Posterior cingulate gyrus (tissue), 11 donors: ENCODE measurements around the gene RMI2.
"Not testable (repeated sequence)": the region's sequence is repeated elsewhere in the genome, so short reads cannot be mapped to it uniquely, and the experiment has no call there.

Source experiments
- DNase-seq, 10 donors: peaks; one replicate each; pipeline versions ENCODE4 v3.0.0 to v3.0.0-alpha.2; 2020 to 2021; ENCODE audit warnings: mixed read lengths in 3 of 10
- intact Hi-C: fragments of 100-400 bp; cut with DNase I; formaldehyde crosslinking; loops from one replicate; pipeline ENCODE4 v1.15.1; 2023

RMI2 gene

GRCh38 chr16:11378951-11379350 lies 33.7 kb downstream of the RMI2 start:
- intact Hi-C loops, result not testable (repeated sequence)
- peak in 2 of 10 donors; percentile 5 to 20 for DNase-seq

DNA sequence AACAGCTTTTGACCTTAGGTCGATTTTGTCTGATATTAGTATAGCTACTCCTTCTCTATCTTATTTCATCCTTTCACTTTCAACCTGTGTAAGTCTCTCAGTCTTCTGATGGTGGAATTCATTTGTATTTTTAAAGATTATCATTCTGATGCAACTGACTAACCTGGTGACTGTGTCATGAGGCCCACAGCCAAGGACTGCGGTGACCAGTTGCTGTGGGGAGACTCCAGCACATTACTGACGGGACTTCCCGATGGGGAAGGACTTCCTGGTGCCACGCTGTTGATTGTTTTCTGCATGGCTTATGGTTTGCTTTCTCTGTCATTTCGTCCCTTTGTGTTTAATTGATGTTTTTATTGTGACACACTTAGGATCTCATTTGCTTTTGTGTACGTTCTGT lies 34.2 kb downstream of the RMI2 start:
- intact Hi-C loops, result no loop called here
- peak in 1 of 10 donors; percentile 29 for DNase-seq

GRCh38 chr16:11380836-11381235 lies 35.6 kb downstream of the RMI2 start:
- intact Hi-C loops, result no loop called here

DNA sequence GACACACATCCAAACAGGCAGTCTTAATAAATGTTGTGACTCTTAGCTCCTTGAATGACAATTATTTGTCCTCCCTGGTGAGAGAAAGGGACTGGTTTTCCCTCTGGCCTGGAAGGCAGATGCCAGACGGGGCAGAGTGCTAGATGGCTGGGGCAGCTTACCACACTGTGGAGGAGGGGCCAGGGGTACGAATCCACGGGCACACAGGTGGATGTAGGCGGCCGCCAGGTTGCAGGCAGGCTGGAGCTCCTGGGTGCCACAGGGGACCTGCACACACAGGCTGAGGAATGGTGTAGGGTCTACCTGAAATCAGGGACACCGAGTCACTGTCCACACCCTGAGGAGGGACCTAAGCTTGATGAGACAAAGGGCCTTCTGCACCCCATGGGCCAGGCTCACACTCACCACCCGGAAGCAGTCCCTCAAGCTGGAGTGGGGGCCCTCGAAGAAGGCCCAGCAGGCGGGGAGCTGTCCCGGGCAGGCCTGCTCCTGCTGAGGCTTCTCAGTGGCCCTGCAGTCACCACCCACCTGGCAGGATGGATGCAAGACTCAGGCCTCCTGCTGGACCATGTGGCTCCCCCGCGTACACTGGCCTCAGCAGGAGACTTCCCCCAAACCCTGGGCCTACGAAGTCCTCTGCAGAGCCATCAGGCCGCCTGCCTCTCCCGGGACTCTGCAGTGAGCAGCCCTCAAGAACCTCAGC lies 38.4 kb downstream of the RMI2 start:
- intact Hi-C loops, result no loop called here

More at GRCh38 chr16:11380836-11381235, 35.6 kb downstream of the RMI2 start:
- peak in 2 of 10 donors; percentile 12 to 59 for DNase-seq

DNA sequence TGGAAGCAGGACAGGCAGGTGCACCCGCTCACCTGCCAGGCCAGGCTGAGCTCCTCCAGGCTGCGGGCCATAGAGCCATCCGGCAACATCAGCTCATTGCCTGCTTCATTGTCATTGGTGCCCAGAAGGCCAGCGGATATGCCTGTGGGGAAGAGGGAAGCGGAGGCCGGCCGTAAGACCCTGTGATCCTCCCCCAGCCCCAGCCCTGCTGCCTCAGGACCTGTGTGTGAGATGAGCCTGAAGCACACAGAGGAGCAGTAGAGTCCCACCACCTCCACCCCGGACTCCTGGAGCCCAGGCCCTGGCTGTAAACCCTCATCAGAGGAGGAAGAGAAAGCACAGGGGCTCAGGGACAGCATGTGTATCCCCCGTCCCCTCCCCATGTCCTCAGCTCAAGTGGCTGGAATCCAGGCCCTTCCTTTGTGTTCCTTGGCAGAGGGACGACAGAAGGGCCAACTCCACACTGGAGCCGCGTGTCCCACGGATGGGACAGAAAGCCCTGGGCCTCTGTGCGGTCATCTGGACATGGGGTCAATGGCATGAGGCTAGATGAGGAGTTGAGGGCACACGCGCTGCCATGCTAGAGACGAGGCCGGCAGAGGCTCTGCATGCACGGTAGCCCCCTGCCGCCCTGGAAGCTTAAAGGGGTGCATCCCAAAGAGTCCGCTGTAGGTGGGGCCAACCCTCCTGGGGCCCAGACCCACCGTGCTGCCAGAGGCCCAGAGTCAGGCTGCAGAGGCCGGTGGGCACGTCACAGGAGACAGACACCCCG lies 39.1 kb downstream of the RMI2 start:
- no peak for DNase-seq
- intact Hi-C loops, result no loop called here

More for the DNA sequence above, 38.4 kb downstream of the RMI2 start:
- peak in 1 of 10 donors; percentile 67 for DNase-seq

- intact Hi-C loops, result no loop called here
- DNase-seq, result peak in 1 of 10 donors; percentile 80
Measured at GRCh38 chr16:11384956-11385586, 39.8 kb downstream of the RMI2 start.

DNA sequence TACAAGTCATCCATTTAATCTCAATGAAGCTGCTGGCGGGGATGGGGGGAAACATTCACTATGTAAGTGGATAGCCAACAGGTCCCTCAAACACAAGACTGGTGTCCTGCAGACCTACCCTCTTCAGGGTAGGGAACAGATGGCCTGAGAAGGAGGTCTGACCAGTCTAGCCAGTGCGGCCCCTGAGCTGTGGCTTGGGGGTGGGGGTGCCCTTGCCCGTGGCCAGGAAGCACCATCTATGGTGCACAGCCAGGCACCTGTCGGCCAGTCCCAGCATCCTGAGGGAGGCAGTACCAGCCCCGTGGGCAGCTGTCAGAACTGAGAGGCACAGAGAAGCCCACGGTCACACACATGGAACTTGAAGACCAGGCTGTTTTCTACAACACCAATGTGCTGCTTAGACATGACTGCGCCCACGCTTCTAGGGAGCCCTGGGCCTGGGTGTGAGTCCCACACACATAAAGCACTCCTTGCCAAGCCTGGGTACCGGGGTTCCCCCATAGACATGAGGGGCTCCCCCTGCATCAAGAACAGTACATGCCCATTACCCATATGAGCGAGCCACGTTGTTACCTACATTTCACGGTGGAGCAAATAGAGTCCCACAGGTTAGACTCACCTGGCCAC lies 40.9 kb downstream of the RMI2 start:
- peak in 2 of 10 donors; percentile 60 to 74 for DNase-seq
- intact Hi-C loops, result no loop called here

DNA sequence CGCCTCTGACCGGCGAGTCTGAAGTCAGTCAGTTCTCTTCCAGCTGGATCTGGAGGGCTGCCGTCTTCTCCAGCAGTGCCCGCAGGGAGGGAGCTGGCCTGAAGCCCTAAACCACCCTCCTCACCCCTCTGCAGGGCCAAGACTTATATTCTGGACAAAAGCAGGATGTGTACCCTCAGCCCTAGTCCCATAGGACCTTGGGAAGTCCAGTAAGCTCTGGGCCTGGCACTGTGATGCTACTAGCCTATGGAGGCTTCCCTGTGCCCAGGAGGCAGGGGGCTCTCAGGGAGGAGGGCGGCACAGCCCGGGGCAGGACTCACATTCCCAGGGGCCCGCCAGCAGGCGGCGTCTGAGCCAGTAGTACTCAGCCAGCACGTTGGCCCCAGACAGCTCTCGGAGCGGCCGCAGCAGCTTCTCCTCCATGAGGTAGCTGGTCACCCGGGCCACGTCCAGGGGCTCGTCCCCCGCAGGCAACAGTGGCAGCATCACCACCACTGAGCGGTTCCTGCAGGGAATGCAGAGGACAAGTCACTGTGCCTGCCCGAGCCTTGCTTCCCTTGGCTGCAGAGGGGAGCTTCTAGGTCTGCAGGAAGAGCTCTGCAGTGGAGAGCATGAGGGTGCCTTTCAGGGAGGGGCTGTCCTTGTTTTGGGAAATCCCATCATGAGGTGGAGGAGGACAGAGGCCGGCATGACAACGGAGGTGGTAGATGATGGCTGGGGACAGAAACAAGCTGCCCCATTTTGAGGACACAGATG lies 41.7 kb downstream of the RMI2 start:
- DNase-seq, result peak in 2 of 10 donors; percentile 75 to 86
- intact Hi-C loops, result no loop called here

DNA sequence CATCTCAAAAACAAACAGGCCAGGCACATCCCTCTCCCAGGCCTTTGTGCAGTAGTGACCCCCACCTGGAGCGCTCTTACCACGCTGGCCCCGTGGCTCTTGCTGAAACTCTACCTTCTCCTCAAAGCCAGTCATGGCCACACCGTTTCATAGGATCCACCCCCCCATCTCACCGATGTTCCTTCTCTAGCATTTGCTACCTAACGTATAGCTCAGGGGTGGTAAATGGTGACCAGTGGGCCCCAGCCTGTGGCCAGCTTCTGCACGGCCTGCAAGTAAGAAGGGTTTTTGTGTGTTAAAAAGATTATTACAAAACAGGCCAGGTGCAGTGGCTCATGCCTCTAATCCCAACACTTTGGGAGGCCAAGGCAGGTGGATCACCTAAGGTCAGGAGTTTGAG lies 43.8 kb downstream of the RMI2 start:
- intact Hi-C loops, result no loop called here
- DNase-seq, result peak in 2 of 10 donors; percentile 48 to 55

- intact Hi-C loops, result loop anchor here (10.0 kb wide), 1 partner anchor 145 kb away; no protein-coding TSS in a partner anchor
- DNase-seq, result peak in 2 of 10 donors; percentile 59 to 83
Measured at GRCh38 chr16:11389631-11390565, 44.6 kb downstream of the RMI2 start.

GRCh38 chr16:11390573-11391495 lies 45.6 kb downstream of the RMI2 start:
- DNase-seq, result peak in 2 of 10 donors; percentile 42 to 45
- intact Hi-C loops, result loop anchor here (10.0 kb wide), 1 partner anchor 144 kb away; no protein-coding TSS in a partner anchor

DNA sequence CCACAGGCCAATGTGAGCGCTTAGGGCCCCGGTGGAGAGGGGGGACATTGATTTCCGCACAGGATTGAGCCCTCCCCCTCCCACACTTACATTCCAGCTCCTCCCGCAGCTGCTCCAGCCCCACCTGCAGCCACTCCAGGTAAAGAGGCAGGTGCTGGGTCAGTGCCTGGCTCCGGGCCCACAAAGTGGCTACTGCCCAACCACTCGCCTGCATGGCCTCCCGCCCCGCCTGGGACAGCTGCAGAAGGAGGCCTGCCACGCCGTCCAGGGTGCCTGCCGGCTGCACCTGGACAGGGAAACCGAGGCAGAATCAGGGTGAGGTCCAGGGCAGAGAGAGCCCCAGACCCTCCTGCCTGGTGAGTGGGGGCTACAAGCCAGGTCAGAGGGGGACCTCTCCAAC lies 46.3 kb downstream of the RMI2 start:
- intact Hi-C loops, result loop anchor here (10.0 kb wide), 1 partner anchor 143 kb away; no protein-coding TSS in a partner anchor
- peak in 2 of 10 donors; percentile 52 to 68 for DNase-seq

GRCh38 chr16:11392041-11392581 lies 46.9 kb downstream of the RMI2 start:
- intact Hi-C loops, result loop anchor here (10.0 kb wide), 1 partner anchor 143 kb away; no protein-coding TSS in a partner anchor
- DNase-seq, result peak in 2 of 10 donors; percentile 64 to 78

GRCh38 chr16:11393366-11393765 lies 48.1 kb downstream of the RMI2 start:
- DNase-seq, result peak in 2 of 10 donors; percentile 56 to 67
- intact Hi-C loops, result loop anchor here (10.0 kb wide), 1 partner anchor 141 kb away; no protein-coding TSS in a partner anchor

GRCh38 chr16:11393861-11394592 lies 48.8 kb downstream of the RMI2 start:
- intact Hi-C loops, result loop anchor here (10.0 kb wide), 1 partner anchor 141 kb away; no protein-coding TSS in a partner anchor
- DNase-seq, result peak in 2 of 10 donors; percentile 62 to 65

GRCh38 chr16:11394593-11394960 lies 49.3 kb downstream of the RMI2 start:
- peak in 2 of 10 donors; percentile 31 to 69 for DNase-seq
- intact Hi-C loops, result loop anchor here (10.0 kb wide), 1 partner anchor 140 kb away; no protein-coding TSS in a partner anchor
